ENCODE data around the gene LRMDA. TPM values are rescaled to one million over a fixed set of nuclear protein-coding genes. Genes with fewer than 3 reads are reported as not detected.

LRMDA gene
- total and polyA plus RNA-seq, 2 donors (not counting 3 experiments of a cell fraction or from before 2014, with no cell fraction given) = 9.7 to 18.0 TPM

DNA sequence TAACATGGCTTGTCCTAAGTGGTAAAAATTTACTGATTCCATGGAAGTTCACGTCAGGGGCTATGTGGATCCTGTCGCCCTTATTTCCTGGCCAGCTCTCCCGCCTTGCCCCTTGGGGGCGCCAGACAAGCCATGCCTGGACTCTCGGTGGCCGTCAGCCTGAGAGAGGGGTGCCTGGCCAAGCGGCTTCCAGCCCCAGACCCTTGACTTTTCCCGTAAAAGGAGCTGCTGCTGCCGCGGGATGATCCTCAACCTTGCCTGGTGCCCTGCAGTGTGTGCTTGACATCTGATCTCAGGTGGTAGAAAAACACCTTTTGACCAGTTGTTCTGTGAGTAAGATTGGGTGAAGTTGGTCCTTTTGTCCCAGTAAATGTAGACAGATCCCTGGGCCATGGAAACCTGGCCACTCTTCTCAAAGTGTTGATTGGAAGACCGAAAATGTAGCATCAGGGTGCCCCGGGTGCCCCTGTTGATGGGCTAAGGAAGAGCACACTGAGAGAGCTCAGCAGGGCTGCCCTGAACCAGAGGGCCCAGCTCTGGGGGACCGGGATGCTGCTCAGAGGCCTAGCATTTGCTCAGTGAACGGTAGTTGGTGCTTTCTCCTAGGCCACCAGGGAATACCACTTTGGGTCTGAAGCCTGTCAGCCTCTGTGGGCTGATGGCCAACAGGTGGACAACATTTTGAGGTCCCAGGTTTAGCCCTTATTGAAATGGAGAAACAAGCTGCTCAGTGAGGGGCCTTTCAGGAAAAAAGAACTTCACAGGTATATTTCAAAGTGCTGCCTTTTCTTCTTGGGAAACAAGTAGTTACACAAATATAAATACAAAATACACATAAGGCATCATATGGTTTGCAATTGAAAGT lies 162.5 kb downstream of the LRMDA start:
- FAIRE-seq (no peak), DNase-seq (ENCODE audit: low read depth, low spot score) (no peak)
- no peaks in the 10 kb centered on the region for H3K9me3 ChIP-seq (replicated peaks; ENCODE audit: control insufficient read depth, insufficient read depth, low read length)
- peaks cover 3% of the 10 kb centered on the region for H3K4me1 ChIP-seq (ENCODE audit: control insufficient read depth, extremely low read depth, insufficient read depth, low read length)
- no peaks in the 10 kb centered on the region for H3K9me1 ChIP-seq (replicated peaks; ENCODE audit: control insufficient read depth, extremely low read depth, insufficient read depth, low read length)
- dilution Hi-C loops (cut with MboI; ENCODE audit: extremely low pct_ligation_motif_present, low sequenced_read_pairs) = no loop called here
- H3K4me2 ChIP-seq (ENCODE audit: insufficient read depth, low read length) = no peak overlapping the region
- intact Hi-C loops (cut with micrococcal nuclease) = loop anchor here (2.0 kb wide), 1 partner anchor 191 kb away; no protein-coding TSS in a partner anchor
- no peaks in the 10 kb centered on the region for H3K36me3 ChIP-seq (ENCODE audit: control insufficient read depth in 2 of 2, extremely low read depth in 1 of 2, insufficient read depth in 2 of 2, low read length in 2 of 2)
- TF ChIP-seq CTCF (IDR thresholded peaks at IDR 0.05; ENCODE audit: extremely low read depth in 1 of 2, insufficient read depth in 1 of 2, low read depth in 1 of 2, low read length in 2 of 2) (no peak), JUN (IDR thresholded peaks at IDR 0.05; ENCODE audit: borderline replicate concordance, insufficient read depth, insufficient read length, low read depth) (no peak), FOS (IDR thresholded peaks at IDR 0.05; ENCODE audit: borderline replicate concordance, insufficient read depth, low read length) (no peak), POLR2A (IDR thresholded peaks at IDR 0.05; ENCODE audit: low read depth, low read length) (no peak), POLR2AphosphoS5 (IDR thresholded peaks at IDR 0.05; ENCODE audit: insufficient read depth, low read depth, low read length) (no peak), GATA2 (IDR thresholded peaks at IDR 0.05; ENCODE audit: insufficient read depth, insufficient read length, low read depth, low read length) (no peak), MAX (IDR thresholded peaks at IDR 0.05; ENCODE audit: insufficient read depth, insufficient read length) (no peak), MYC (IDR thresholded peaks at IDR 0.05; ENCODE audit: low read depth, low read length) (no peak), EZH2 (IDR thresholded peaks at IDR 0.05; ENCODE audit: borderline replicate concordance, low read depth, low read length, severe bottlenecking) (no peak)
- no peak overlapping the region for H3K4me3 ChIP-seq (replicated peaks in 1 of 3; ENCODE audit: insufficient read depth in 1 of 3, low read depth in 1 of 3, low read length in 3 of 3)
- no TSS peak for BruUV-seq (replicated peaks)
- peaks cover 0 to 10% of the 10 kb centered on the region in 2 experiments for H3K27me3 ChIP-seq (ENCODE audit: control insufficient read depth in 2 of 2, insufficient read depth in 2 of 2, low read length in 2 of 2)
- no peaks in the 10 kb centered on the region for H3K79me2 ChIP-seq (ENCODE audit: control insufficient read depth, insufficient read depth, low read length)
- ChIA-PET POLR2A (no interaction called here), CTCF (no interaction called here)
- no peak overlapping the region for H3K9ac ChIP-seq (replicated peaks; ENCODE audit: extremely low read depth, insufficient read depth, low read length)
- no peak overlapping the region for H3K27ac ChIP-seq (ENCODE audit: insufficient read depth, low read depth, low read length)
- no peak overlapping the region for H2AFZ ChIP-seq (ENCODE audit: low read depth, low read length)
- no peaks in the 10 kb centered on the region for H4K20me1 ChIP-seq (replicated peaks; ENCODE audit: control insufficient read depth, extremely low read depth, insufficient read depth, low read length)
